Measurements from ENCODE around the gene AQP6. TPM values are rescaled to one million over a fixed set of nuclear protein-coding genes. Genes with fewer than 3 reads are reported as not detected.
A peak's percentile ranks its signal among the peaks of the same experiment; 100 is the strongest.

Gene AQP6
- total and polyA plus RNA-seq, 9 donors: under 0.01 to 0.08 (median 0.04) TPM; not detected in 6

DNA sequence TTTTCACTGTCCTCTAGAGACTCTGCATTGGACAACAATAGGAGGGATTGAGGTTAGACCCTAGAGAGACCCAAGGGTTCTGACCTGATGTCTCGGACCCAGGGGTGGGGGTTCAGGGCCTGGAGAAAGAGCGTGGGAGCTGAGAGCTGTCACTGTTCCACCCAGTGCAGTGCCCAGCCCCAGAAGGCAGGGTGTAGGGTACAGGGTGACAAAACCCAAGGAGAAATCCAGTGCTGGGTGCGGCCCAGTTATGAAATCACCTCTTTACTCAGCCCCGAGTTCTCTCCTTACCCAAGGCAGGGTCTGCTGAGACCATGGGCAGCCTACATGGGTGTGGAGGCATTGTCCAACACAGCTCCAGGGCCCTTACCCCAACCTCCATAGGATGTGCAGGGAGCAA lies 19.6 kb upstream of the AQP6 start:
- no peaks in the 10 kb centered on the region for H3K27me3 ChIP-seq
- intact Hi-C loops (cut with DNase I): no loop called here
- peak in 1 of 5 donors; percentile 13 for DNase-seq
- 91 to 94% (median 94%) methylated on average over 4 of the region's 4 CpGs for WGBS, 3 donors
- H3K9me3 ChIP-seq: no peaks in the 10 kb centered on the region
- no peak overlapping the region for H3K4me3 ChIP-seq
- no peak overlapping the region for H3K27ac ChIP-seq
- no peak for TF ChIP-seq EP300 (IDR thresholded peaks at IDR 0.05)
- TF ChIP-seq POLR2A (IDR thresholded peaks at IDR 0.05): no peak
- no peaks in the 10 kb centered on the region for H3K4me1 ChIP-seq (ENCODE audit: insufficient read depth)
- no peaks in the 10 kb centered on the region for H3K36me3 ChIP-seq

DNA sequence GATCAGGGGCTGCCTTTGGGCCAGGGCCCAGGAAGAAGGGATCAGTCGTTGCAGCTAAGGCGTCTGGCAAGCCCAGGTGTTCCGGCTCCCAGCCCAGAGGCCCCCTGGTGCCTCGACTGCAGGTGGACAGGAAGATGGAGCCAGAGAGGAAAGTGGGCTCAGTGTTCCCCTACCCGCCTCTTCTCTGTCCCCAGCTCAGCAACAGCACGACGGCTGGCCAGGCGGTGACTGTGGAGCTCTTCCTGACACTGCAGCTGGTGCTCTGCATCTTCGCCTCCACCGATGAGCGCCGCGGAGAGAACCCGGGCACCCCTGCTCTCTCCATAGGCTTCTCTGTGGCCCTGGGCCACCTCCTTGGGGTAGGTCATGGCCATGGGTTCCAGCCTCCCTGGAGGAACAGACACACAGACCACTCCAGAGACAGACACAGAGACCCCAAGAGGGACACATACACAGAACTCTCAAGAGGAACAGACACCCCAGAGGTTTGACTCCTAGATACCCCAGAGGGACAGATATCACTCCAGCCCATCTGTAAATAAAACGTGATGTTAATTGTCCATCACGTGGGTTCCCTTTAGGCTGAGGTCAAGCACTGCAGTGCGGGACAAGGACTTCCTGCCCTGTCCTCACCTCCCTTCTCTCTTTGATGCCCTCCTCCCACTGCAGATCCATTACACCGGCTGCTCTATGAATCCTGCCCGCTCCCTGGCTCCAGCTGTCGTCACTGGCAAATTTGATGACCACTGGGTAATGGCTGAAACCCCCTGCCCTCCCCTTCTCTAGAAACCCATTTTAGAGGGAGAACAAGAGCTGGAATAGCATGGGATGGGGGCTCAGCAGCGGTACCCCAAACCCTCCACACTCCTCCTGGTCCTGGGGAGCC lies 18.5 kb upstream of the AQP6 start:
- no peaks in the 10 kb centered on the region for H3K36me3 ChIP-seq
- no peaks in the 10 kb centered on the region for H3K4me1 ChIP-seq (ENCODE audit: insufficient read depth)
- DNase-seq: peak in 1 of 5 donors; percentile 20
- H3K27ac ChIP-seq: no peak overlapping the region
- intact Hi-C loops (cut with DNase I): no loop called here
- H3K27me3 ChIP-seq: no peaks in the 10 kb centered on the region
- 69 to 76% (median 74%) methylated on average over 21 of the region's 21 CpGs for WGBS, 3 donors
- no peaks in the 10 kb centered on the region for H3K9me3 ChIP-seq
- H3K4me3 ChIP-seq: no peak overlapping the region
- TF ChIP-seq, protein P1, sequence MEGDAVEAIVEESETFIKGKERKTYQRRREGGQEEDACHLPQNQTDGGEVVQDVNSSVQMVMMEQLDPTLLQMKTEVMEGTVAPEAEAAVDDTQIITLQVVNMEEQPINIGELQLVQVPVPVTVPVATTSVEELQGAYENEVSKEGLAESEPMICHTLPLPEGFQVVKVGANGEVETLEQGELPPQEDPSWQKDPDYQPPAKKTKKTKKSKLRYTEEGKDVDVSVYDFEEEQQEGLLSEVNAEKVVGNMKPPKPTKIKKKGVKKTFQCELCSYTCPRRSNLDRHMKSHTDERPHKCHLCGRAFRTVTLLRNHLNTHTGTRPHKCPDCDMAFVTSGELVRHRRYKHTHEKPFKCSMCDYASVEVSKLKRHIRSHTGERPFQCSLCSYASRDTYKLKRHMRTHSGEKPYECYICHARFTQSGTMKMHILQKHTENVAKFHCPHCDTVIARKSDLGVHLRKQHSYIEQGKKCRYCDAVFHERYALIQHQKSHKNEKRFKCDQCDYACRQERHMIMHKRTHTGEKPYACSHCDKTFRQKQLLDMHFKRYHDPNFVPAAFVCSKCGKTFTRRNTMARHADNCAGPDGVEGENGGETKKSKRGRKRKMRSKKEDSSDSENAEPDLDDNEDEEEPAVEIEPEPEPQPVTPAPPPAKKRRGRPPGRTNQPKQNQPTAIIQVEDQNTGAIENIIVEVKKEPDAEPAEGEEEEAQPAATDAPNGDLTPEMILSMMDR (IDR thresholded peaks at IDR 0.05): no peak
- no peak for TF ChIP-seq EP300 (IDR thresholded peaks at IDR 0.05)

DNA sequence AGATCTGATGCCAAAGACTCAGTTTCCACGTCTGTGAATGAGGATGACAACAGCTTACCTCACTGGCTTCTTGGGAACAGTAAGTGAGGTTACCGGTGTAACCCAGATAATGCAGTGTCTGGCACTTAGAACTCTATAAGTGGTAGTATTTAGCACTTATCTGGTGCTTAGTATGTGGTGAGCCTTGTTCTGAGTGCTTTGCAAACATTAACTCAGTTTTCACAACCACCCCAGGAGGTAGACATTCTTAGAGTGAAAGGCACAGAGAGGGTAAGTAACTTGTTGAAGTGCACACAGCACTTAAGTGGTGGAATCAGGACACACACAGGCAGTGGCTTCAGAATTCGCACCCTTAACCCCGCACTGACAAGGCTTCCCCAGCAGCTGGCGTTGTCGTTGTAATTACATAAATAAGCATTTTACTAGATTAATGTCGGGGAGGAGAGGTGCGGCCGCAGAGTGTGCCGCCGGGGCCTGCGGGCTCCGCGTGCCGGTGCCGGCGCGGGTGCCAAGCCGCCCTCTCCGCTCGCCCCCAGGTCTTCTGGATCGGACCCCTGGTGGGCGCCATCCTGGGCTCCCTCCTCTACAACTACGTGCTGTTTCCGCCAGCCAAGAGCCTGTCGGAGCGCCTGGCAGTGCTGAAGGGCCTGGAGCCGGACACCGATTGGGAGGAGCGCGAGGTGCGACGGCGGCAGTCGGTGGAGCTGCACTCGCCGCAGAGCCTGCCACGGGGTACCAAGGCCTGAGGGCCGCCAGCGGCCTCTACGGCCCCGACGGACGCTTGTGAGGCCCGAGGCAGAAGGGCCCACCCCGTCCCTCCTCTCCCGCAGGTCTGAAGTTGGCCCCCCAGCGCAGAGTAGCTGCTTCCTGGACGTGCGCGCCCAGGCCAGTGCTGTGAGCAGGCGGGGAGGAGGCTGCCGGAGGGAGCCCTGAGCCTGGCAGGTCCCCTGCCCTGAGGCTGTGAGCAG lies 17.6 kb upstream of the AQP6 start:
- Histone ChIP-seq H3K9me3 (no peaks in the 10 kb centered on the region), H3K27ac (no peak overlapping the region), H3K27me3 (no peaks in the 10 kb centered on the region), H3K4me1 (ENCODE audit: insufficient read depth) (no peaks in the 10 kb centered on the region), H3K4me3 (no peak overlapping the region), H3K36me3 (no peaks in the 10 kb centered on the region)
- DNase-seq: peak in 1 of 5 donors; percentile 29
- WGBS, 3 donors: 26 to 36% (median 29%) methylated on average over 45 to 53 of the region's 53 CpGs
- TF ChIP-seq, protein P1 (IDR thresholded peaks at IDR 0.05): no peak
- TF ChIP-seq POLR2A (IDR thresholded peaks at IDR 0.05) (no peak), EP300 (IDR thresholded peaks at IDR 0.05) (no peak)
- intact Hi-C loops (cut with DNase I): no loop called here

DNA sequence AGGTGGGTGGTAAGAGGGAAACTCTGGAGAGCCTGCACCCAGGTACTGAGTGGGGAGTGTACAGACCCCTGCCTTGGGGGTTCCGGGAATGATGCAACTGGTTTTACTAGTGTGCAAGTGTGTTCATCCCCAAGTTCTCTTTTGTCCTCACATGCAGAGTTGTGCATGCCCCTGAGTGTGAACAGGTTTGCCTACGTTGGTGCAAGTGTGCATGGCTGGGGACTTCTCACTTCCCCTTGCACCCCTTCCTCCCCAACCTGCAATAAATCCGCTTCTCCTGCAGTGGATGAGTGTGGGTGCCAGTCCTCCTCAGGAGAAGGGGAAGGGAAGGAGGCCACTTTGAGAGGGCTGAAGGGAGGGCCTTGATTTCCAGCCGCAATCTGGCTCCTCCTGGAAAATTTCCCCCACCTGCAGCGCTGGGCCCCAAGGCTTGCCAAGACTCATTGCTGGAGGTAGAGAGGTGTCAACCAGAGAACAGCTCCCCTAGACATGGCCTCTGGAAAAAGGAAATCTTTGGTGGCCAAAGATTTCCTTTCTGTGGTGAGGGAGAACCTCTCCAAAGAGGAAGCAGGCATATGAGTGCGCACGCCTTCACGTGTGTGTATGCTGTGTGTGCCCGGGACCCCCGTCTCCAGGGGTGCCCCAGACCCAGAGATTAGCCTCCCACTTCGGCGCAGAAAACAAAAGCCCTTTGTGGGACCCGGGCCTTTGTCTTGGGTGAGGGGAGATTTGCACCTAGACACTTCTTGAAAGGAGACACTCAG lies 16.7 kb upstream of the AQP6 start:
- no peaks in the 10 kb centered on the region for H3K36me3 ChIP-seq
- 77 to 84% (median 79%) methylated on average over 13 of the region's 13 CpGs for WGBS, 3 donors
- TF ChIP-seq EP300 (IDR thresholded peaks at IDR 0.05) (no peak), POLR2A (IDR thresholded peaks at IDR 0.05) (no peak)
- TF ChIP-seq, protein P1 (IDR thresholded peaks at IDR 0.05): no peak
- no peak overlapping the region for H3K27ac ChIP-seq
- no peak overlapping the region for H3K4me3 ChIP-seq
- H3K9me3 ChIP-seq: no peaks in the 10 kb centered on the region
- DNase-seq: peak in 1 of 5 donors; percentile 21
- no peaks in the 10 kb centered on the region for H3K4me1 ChIP-seq (ENCODE audit: insufficient read depth)
- peaks cover 2% of the 10 kb centered on the region for H3K27me3 ChIP-seq
- intact Hi-C loops (cut with DNase I): no loop called here
